Activated CD4-positive, alpha-beta T cell treated with anti-CD3 and anti-CD28 coated beads, Interleukin-2, amount 10 ng/mL, durations not matched to agents 7 days and 5 days (primary cell): ENCODE results near the gene STEAP2. TPM values are rescaled to one million over a fixed set of nuclear protein-coding genes. Genes with fewer than 3 reads are reported as not detected.
A peak's percentile ranks its signal among the peaks of the same experiment; 100 is the strongest.
"Not testable (repeated sequence)": the region's sequence is repeated elsewhere in the genome, so short reads cannot be mapped to it uniquely, and the experiment has no call there.

ENCODE experiments used
- CTCF ChIA-PET: fragments of 350-600 bp; sonication (Branson Sonifier 250); formaldehyde crosslinking; loops from one replicate; lab custom pipeline; 2021; ENCODE audit warnings: antibody characterized with exemption; lab: Charles Lee
- POLR2A ChIA-PET: fragments of 350-600 bp; sonication (Branson Sonifier 250); formaldehyde crosslinking; loops from one replicate; lab custom pipeline; 2021; ENCODE audit warnings: antibody characterized with exemption; lab: Charles Lee
- DNase-seq: peaks from one replicate; pipeline ENCODE4 v3.0.0-alpha.2; 2020
- H3K27ac Mint-ChIP-seq: one replicate; pipeline ENCODE4 v1.8.0; 2021; ENCODE audit warnings: mild to moderate bottlenecking, moderate library complexity, mixed read lengths
- H3K27me3 Mint-ChIP-seq: one replicate; pipeline ENCODE4 v1.8.0; 2021; ENCODE audit warnings: mixed read lengths
- H3K36me3 Mint-ChIP-seq: one replicate; pipeline ENCODE4 v1.8.0; 2021; ENCODE audit warnings: low read depth, mixed read lengths
- H3K4me1 Mint-ChIP-seq: one replicate; pipeline ENCODE4 v1.8.0; 2021; ENCODE audit warnings: mixed read lengths
- H3K4me3 Mint-ChIP-seq: one replicate; pipeline ENCODE4 v1.8.0; 2021; ENCODE audit warnings: mild to moderate bottlenecking, moderate library complexity, mixed read lengths
- H3K9me3 Mint-ChIP-seq: one replicate; pipeline ENCODE4 v1.8.0; 2021; ENCODE audit warnings: mixed read lengths
- total RNA-seq, 2 experiments: library from RNA; stranded (reverse); gene quantifications; one replicate each; pipeline ENCODE4 v1.2.3, GENCODE V29; 2021

The STEAP2 gene
- total RNA-seq, 2 experiments from 2014 or later: not detected

DNA sequence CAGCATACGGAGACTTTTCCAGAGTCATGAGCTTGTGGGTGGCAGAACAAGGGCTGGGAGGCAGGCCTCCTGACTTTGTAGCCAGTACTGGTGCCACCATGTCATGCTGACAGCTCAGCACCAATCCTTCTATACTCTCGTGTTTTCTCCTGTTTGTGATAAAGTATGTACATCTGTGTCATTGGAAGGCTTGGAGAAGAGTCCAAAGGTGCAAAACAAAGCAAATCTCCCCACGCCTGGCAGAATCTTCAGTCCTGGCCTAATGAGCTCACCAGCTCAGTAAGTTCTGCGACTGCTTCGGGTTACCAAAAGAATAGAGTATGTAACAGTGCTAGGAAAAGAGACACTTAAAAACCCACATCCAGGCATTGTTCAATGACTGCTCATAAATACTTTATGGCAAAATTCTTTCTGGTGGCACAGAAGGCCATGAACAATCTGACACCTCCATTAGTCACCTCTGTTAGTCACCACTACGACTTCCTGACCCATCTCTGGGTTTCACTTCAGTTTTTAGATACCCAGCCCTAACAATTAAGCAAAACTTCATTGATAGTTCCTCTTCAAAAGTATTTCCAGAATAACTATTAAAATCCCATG, 32.8 kb upstream of the STEAP2 start:
- H3K27me3 Mint-ChIP-seq: no peaks in the 10 kb centered on the region
- ChIA-PET POLR2A (no interaction called here), CTCF (interaction anchor here (1.2 to 1.5 kb wide), 2 partner anchors 33 to 167 kb away, joined by 3 read pairs; partner anchors contain the start of genes GTPBP10 and STEAP2)
- no peak overlapping the region for H3K4me3 Mint-ChIP-seq
- peaks cover 10% of the 10 kb centered on the region for H3K4me1 Mint-ChIP-seq
- H3K9me3 Mint-ChIP-seq: no peaks in the 10 kb centered on the region
- DNase-seq: no peak
- H3K27ac Mint-ChIP-seq: peak overlapping the region; percentile 15
- no peaks in the 10 kb centered on the region for H3K36me3 Mint-ChIP-seq

DNA sequence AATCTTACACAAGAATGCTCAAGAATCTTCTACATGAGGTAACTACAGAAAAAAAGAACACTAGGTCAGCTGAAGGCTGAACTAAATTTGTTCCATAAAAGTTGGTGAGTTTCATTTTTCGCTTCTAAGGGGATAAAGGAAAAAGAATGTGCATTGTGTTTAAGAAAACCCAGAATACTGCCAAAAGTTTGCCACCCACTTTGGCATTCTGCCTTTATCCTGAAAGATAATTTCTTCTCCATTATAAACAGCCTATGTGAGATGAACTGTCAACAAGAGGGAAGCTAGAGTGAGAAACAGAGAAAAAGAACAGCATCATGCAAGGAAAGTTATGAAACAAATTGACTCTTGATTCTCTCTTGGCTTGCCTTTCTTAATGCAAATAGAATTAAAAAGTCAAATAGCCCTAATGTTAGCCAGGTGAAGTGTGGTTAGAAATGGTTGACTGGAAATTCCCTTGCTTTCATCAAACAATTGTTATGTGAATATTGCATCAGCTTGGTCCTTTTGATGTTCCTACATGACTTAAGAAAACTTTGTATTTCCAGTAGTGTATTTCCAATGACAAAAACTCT, 31.4 kb upstream of the STEAP2 start:
- Mint-ChIP-seq H3K4me3 (no peak overlapping the region), H3K27me3 (peaks cover 2% of the 10 kb centered on the region), H3K36me3 (no peaks in the 10 kb centered on the region), H3K27ac (no peak overlapping the region), H3K4me1 (peaks cover 10% of the 10 kb centered on the region), H3K9me3 (no peaks in the 10 kb centered on the region)
- CTCF ChIA-PET: no interaction called here
- POLR2A ChIA-PET: no interaction called here
- DNase-seq: no peak

DNA sequence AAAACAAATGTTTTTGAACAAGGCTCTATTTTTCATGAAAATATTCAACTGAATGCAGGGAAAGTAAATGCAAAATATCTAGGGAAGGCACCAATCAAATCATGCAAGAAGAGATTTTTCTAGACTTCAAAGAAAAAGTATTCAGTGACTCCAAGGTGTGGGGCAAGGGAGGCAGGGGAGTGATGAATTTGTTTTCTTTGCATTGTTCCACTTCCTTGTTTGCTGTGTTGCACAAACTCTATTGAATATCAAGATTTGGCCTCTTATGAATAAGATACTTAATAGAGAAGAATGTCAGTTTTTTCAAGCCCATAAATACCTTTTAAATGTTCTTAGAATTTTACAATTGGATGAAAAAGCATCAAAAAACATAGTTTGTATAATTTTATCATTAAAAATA, 30.9 kb upstream of the STEAP2 start:
- Mint-ChIP-seq H3K4me1 (peaks cover 10% of the 10 kb centered on the region), H3K27ac (no peak overlapping the region), H3K36me3 (no peaks in the 10 kb centered on the region), H3K4me3 (no peak overlapping the region), H3K9me3 (no peaks in the 10 kb centered on the region), H3K27me3 (peaks cover 2% of the 10 kb centered on the region)
- DNase-seq: no peak
- POLR2A ChIA-PET: no interaction called here
- CTCF ChIA-PET: no interaction called here

- no peak overlapping the region for H3K27ac Mint-ChIP-seq
- DNase-seq: no peak
- peaks cover 2% of the 10 kb centered on the region for H3K27me3 Mint-ChIP-seq
- no peaks in the 10 kb centered on the region for H3K36me3 Mint-ChIP-seq
- H3K4me1 Mint-ChIP-seq: peaks cover 10% of the 10 kb centered on the region
- no peak overlapping the region for H3K4me3 Mint-ChIP-seq
- POLR2A ChIA-PET: no interaction called here
- no peaks in the 10 kb centered on the region for H3K9me3 Mint-ChIP-seq
- CTCF ChIA-PET: interaction anchor here (0.6 kb wide), 1 partner anchor 9 kb away, joined by 3 read pairs; no protein-coding TSS in a partner anchor
Observed at GRCh38 chr7:90181485-90181884, 30.1 kb upstream of the STEAP2 start.

- H3K4me3 Mint-ChIP-seq, H3K27ac Mint-ChIP-seq, POLR2A ChIA-PET, H3K36me3 Mint-ChIP-seq, CTCF ChIA-PET, H3K4me1 Mint-ChIP-seq, DNase-seq, H3K27me3 Mint-ChIP-seq, H3K9me3 Mint-ChIP-seq: not testable (repeated sequence)
Observed at GRCh38 chr7:90186290-90186689, 25.2 kb upstream of the STEAP2 start.

DNA sequence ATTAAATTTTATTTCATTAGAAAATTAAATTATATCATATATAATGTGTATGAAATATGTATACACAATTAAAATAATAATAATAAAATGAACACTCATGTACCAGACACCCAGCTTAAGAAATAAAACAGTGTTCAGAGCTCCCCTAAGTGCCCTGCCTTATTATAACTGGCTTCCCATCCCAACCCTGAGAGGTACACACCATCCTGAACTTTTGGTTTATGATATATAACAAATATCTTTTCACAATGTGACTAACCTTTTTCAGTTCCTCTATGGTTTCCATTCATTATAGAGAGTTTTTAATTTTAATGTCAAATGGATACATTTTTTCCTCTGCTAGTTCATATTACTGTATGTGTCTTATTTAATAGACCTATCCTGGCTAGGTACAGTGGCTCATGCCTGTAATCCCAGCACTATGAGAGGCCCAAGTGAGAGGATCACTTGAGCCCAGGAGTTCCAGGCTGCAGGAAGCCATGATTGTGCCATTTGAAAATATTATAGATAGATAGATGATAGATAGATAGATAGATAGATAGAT, 24.0 kb upstream of the STEAP2 start:
- Mint-ChIP-seq H3K27ac (no peak overlapping the region), H3K4me3 (no peak overlapping the region), H3K9me3 (peaks cover 11% of the 10 kb centered on the region), H3K36me3 (no peaks in the 10 kb centered on the region), H3K27me3 (peaks cover 2% of the 10 kb centered on the region), H3K4me1 (no peaks in the 10 kb centered on the region)
- ChIA-PET POLR2A (no interaction called here), CTCF (no interaction called here)
- DNase-seq: no peak

GRCh38 chr7:90188281-90188680, 23.3 kb upstream of the STEAP2 start:
- CTCF ChIA-PET: no interaction called here
- DNase-seq: no peak
- H3K4me1 Mint-ChIP-seq: no peaks in the 10 kb centered on the region
- peaks cover 2% of the 10 kb centered on the region for H3K27me3 Mint-ChIP-seq
- no peak overlapping the region for H3K27ac Mint-ChIP-seq
- H3K4me3 Mint-ChIP-seq: no peak overlapping the region
- POLR2A ChIA-PET: no interaction called here
- peaks cover 17% of the 10 kb centered on the region for H3K9me3 Mint-ChIP-seq
- H3K36me3 Mint-ChIP-seq: no peaks in the 10 kb centered on the region

DNA sequence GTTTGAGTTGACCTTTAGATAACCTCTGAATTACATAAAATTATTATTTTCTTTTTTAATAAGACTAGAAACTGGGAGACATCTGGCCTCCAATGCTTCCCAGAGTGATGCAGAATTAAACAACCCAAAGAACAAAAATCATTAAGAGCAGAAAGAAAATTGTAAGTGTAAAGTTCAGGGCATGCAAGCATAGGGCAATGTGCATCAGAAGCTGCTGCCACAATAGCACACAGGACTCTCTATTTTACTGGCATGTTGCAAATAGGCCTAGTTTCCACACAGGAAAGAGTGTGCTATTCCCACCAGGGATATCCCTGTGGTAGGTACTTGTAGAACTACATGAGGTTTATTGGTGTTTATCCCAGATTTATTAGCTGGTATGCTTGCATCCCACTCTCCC, 20.5 kb upstream of the STEAP2 start:
- peaks cover 18% of the 10 kb centered on the region for H3K9me3 Mint-ChIP-seq
- H3K4me1 Mint-ChIP-seq: no peaks in the 10 kb centered on the region
- CTCF ChIA-PET: interaction anchor here (0.8 kb wide), 1 partner anchor 10 kb away, joined by 3 read pairs; no protein-coding TSS in a partner anchor
- POLR2A ChIA-PET: no interaction called here
- H3K27me3 Mint-ChIP-seq: no peaks in the 10 kb centered on the region
- DNase-seq: no peak
- no peaks in the 10 kb centered on the region for H3K36me3 Mint-ChIP-seq
- no peak overlapping the region for H3K4me3 Mint-ChIP-seq
- H3K27ac Mint-ChIP-seq: no peak overlapping the region

DNA sequence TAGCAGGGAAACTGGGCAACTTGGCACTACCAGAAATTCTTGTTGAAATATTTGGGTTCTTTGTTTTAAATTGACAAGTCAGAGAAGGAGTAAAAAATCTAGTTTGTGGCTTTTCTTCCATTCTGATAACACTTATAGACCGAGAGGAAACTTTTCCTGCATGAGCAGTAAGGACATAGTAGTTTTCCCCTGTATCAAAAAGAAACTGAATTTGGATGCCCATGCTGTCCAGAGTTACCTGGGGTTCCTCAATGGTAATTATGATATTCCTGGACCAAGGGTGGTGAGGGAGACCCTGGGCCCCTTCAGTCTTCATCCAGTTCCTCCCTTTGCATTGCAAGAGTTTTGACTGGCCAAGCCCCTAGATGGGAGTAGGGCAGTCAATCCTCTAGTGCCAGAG, 19.9 kb upstream of the STEAP2 start:
- H3K36me3 Mint-ChIP-seq: no peaks in the 10 kb centered on the region
- peaks cover 2% of the 10 kb centered on the region for H3K27me3 Mint-ChIP-seq
- H3K27ac Mint-ChIP-seq: no peak overlapping the region
- no peak for DNase-seq
- ChIA-PET CTCF (no interaction called here), POLR2A (no interaction called here)
- H3K4me1 Mint-ChIP-seq: no peaks in the 10 kb centered on the region
- peaks cover 18% of the 10 kb centered on the region for H3K9me3 Mint-ChIP-seq
- H3K4me3 Mint-ChIP-seq: no peak overlapping the region

GRCh38 chr7:90192876-90193750, 18.4 kb upstream of the STEAP2 start:
- DNase-seq: no peak
- Mint-ChIP-seq H3K27me3 (peaks cover 2% of the 10 kb centered on the region), H3K4me3 (no peak overlapping the region), H3K27ac (no peak overlapping the region), H3K4me1 (no peaks in the 10 kb centered on the region), H3K9me3 (peaks cover 18% of the 10 kb centered on the region), H3K36me3 (no peaks in the 10 kb centered on the region)
- POLR2A ChIA-PET: no interaction called here
- CTCF ChIA-PET: interaction anchor here (1.5 kb wide), 1 partner anchor 18 kb away, joined by 4 read pairs; the partner anchor contains the start of gene STEAP2

DNA sequence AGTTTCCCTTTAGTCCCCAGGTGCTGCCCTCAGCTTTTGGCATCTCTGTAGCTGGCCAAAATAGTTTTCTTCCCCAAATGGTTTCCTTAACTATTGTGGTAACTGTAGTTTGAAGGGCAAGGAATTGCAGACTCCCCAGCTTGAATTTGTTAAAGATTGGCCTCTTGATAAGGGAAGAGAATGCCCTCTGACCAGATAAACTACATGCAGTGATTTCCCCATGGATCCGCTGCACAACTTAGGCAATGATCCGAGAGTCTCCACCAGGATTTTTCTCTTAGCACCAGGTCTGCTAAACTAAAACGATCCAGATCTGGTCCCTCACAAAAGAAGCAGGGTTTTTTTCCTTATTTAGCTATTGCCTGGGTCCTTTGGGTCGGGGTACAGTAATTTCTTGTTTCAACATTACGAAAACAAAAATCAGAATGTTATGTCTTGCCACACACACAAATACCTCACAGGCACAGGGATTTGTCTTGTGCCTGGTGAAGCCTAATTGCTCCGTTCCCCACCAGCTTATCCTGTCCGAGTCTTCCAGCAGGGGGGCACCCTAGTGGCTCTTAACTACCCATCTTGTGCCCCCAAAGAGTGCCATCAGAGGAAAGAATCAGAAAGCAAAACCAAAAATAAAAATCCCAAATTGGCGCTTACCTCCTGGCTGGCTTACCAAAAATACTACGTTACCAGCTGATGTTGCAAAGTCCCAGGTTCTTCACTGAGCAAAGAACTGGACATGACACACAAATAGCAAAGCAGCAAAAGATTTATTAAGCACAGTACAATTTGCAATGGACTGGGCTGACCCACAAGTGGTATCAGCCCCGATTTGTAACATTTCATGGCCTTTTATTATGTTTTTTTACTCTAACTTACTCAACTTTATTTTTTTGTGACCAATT, 16.4 kb upstream of the STEAP2 start:
- H3K4me3 Mint-ChIP-seq: no peak overlapping the region
- no peak overlapping the region for H3K27ac Mint-ChIP-seq
- CTCF ChIA-PET: interaction anchor here (0.6 kb wide), 1 partner anchor 17 kb away, joined by 3 read pairs; no protein-coding TSS in a partner anchor
- DNase-seq: no peak
- no peaks in the 10 kb centered on the region for H3K36me3 Mint-ChIP-seq
- H3K9me3 Mint-ChIP-seq: peaks cover 15% of the 10 kb centered on the region
- peaks cover 2% of the 10 kb centered on the region for H3K27me3 Mint-ChIP-seq
- POLR2A ChIA-PET: interaction anchor here (0.7 kb wide), 1 partner anchor 123 kb away, joined by 3 read pairs; no protein-coding TSS in a partner anchor
- no peaks in the 10 kb centered on the region for H3K4me1 Mint-ChIP-seq

- H3K27ac Mint-ChIP-seq: no peak overlapping the region
- no peak for DNase-seq
- no peaks in the 10 kb centered on the region for H3K9me3 Mint-ChIP-seq
- CTCF ChIA-PET: no interaction called here
- H3K27me3 Mint-ChIP-seq: peaks cover 6% of the 10 kb centered on the region
- H3K4me1 Mint-ChIP-seq: no peaks in the 10 kb centered on the region
- no peak overlapping the region for H3K4me3 Mint-ChIP-seq
- POLR2A ChIA-PET: no interaction called here
- no peaks in the 10 kb centered on the region for H3K36me3 Mint-ChIP-seq
Observed at GRCh38 chr7:90201500-90202195, 9.9 kb upstream of the STEAP2 start.
